Endothelial cell of umbilical vein (primary cell): ENCODE data around the gene CAMSAP1.

Source experiments
- CTCF ChIP-seq, 2 donors: IDR thresholded peaks; 1 replicate in 1 of 2; 2 replicates in 1 of 2; pipeline ENCODE4 v1.5.1; 2011; ENCODE audit warnings: low read length in 2 of 2, mild to moderate bottlenecking in 2 of 2, moderate library complexity in 2 of 2, control low read depth in 1 of 2, inconsistent platforms in 1 of 2, low read depth in 1 of 2; ENCODE audit not compliant: insufficient read depth in 1 of 2; ENCODE audit errors: extremely low read depth in 1 of 2
- EZH2 ChIP-seq: IDR thresholded peaks from 2 replicates; pipeline ENCODE4 v1.6.1; 2012; ENCODE audit warnings: borderline replicate concordance, low read depth, mild to moderate bottlenecking, moderate library complexity, low read length, inconsistent platforms; ENCODE audit not compliant: severe bottlenecking
- FOS ChIP-seq: IDR thresholded peaks from 2 replicates; pipeline ENCODE4 v1.6.1; 2011; ENCODE audit warnings: mild to moderate bottlenecking, low read length, moderate library complexity, borderline replicate concordance; ENCODE audit not compliant: insufficient read depth
- MAX ChIP-seq: IDR thresholded peaks from 2 replicates; pipeline ENCODE4 v1.6.1; 2011; ENCODE audit not compliant: insufficient read depth, insufficient read length
- POLR2A ChIP-seq: IDR thresholded peaks from 2 replicates; pipeline ENCODE4 v1.6.1; 2012; ENCODE audit warnings: low read depth, mild to moderate bottlenecking, control low read depth, low read length
- POLR2AphosphoS5 ChIP-seq: IDR thresholded peaks from 2 replicates; pipeline ENCODE4 v1.6.1; 2012; ENCODE audit warnings: low read depth, mild to moderate bottlenecking, control low read depth, low read length, moderate library complexity; ENCODE audit not compliant: insufficient read depth

GRCh38 chr9:135815413-135815812, 91.9 kb downstream of the CAMSAP1 start:
- TF ChIP-seq CTCF (IDR thresholded peaks at IDR 0.05; ENCODE audit: extremely low read depth in 1 of 2, insufficient read depth in 1 of 2, low read depth in 1 of 2, low read length in 2 of 2) (no peak), EZH2 (no peak), POLR2A (no peak), POLR2AphosphoS5 (no peak), MAX (no peak), FOS (no peak)
